Fibroblast of the aortic adventitia (primary cell): ENCODE results near the gene SPNS2. TPM values are rescaled to one million over a fixed set of nuclear protein-coding genes. Genes with fewer than 3 reads are reported as not detected.
A peak's percentile ranks its signal among the peaks of the same experiment; 100 is the strongest.

Experiments
- DNase-seq: peaks from one replicate; pipeline ENCODE4 v3.0.0-alpha.2; 2010; ENCODE audit warnings: low read depth
- H3K4me3 ChIP-seq: 2 replicates; pipeline ENCODE4 v1.5.1; 2011; ENCODE audit warnings: low read depth, mild to moderate bottlenecking, control low read depth, low read length, moderate library complexity
- total RNA-seq: library from RNA; depleted of rRNA; stranded (reverse); fragments of >200 nt; gene quantifications from 2 replicates; pipeline ENCODE4 v1.2.3, GENCODE V29; 2012; ENCODE audit warnings: low replicate concordance
- TF ChIP-seq, protein P1 (sequence below): IDR thresholded peaks from 2 replicates; pipeline ENCODE4 v1.5.1; 2011; ENCODE audit warnings: mild to moderate bottlenecking, low read length, control low read depth, inconsistent platforms; ENCODE audit not compliant: insufficient read depth

The SPNS2 gene
- total RNA-seq, 1 donor = 0.27 TPM

DNA sequence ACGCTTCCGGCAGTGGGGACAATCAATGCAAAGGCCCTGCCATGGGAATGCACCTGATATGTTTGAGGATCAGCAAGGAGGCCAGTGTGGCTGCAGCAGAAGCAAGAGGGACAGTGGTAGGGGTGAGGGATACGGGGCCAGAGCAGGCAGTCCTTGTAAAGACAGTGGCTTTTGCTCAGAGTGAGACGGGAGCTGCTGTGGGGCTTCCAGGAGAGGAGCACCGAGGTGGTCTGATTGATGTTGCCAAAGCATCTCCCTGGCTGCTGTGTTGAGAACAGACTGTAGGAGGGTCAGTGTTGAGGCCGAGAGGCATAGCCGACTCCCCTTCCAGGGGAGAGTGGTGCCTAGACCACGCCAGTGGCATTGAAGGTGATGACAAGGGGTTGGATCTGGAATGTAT is 11.4 kb upstream of the SPNS2 start:
- no peak for DNase-seq
- TF ChIP-seq, protein P1, sequence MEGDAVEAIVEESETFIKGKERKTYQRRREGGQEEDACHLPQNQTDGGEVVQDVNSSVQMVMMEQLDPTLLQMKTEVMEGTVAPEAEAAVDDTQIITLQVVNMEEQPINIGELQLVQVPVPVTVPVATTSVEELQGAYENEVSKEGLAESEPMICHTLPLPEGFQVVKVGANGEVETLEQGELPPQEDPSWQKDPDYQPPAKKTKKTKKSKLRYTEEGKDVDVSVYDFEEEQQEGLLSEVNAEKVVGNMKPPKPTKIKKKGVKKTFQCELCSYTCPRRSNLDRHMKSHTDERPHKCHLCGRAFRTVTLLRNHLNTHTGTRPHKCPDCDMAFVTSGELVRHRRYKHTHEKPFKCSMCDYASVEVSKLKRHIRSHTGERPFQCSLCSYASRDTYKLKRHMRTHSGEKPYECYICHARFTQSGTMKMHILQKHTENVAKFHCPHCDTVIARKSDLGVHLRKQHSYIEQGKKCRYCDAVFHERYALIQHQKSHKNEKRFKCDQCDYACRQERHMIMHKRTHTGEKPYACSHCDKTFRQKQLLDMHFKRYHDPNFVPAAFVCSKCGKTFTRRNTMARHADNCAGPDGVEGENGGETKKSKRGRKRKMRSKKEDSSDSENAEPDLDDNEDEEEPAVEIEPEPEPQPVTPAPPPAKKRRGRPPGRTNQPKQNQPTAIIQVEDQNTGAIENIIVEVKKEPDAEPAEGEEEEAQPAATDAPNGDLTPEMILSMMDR = no peak
- H3K4me3 ChIP-seq = no peak overlapping the region

DNA sequence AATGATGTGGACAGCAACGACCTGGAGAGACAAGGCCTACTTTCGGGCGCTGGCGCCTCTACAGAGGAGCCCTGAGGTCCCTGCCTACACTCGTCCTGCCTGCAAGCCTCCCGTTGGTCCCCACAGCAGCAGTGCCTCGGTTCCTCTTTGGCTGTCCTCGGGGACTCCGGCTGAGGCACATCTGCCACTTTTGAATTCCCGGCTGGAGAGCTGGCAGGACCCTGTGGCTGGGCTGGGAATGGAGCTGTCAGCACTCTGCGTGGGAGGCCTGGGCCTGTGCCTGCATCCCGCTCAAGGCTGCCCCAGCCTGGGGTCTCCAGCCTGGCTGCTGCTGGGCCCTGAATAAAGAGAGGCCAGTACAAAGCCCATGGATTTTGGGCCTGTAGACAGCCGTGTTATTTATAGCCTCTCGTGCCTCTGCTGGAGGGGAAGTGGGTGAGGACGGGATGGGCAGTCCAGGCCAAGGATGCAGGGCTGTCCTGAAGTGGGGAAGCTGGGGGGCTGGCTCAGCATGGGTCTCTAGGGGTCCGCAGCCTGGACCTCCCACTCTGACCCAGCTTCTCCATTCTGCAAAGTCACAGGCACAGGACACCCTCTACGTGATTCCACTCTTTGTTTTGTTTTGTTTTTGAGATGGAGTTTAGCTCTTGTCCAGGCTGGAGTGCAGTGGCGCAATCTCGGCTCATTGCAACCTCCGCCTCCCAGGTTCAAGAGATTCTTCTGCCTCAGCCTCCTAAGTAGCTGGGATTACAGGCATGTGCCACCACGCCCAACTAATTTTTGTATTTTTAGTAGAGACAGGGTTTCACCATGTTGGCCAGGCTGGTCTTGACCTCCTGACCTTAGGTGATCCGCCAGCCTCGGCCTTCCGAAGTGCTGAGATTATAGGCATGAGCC is 10.6 kb upstream of the SPNS2 start:
- no peak overlapping the region for H3K4me3 ChIP-seq
- DNase-seq = no peak
- TF ChIP-seq, protein P1 = no peak

DNA sequence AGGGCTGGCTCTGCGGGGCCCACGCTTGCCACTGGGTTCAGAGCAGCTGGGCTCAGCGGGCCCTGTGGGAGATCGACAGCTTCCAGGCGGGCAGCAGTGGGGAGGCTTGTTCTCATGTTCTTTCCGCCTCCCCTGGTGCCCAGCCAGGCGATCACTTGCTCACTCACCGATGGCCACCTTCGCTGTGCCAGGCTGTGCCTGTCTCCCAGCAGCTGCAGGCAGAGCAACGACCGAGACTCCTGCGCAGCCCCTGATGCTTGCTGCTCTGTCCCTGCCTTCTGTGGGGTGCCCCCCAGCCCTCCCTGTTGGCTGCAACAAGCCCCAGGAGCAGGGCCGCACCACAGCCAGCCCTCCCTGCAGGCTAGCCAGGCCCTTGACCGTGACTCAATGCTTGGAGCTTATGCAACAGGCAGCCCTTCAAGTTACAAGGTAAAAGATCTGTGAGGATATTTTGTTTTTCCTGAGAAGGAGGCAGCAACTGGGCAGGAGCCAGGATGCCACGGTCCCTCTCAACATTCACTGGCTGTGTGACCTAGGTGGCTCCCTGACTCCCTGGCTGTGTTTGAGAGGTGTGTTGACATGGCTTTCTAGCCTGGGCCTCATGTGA is 9.6 kb upstream of the SPNS2 start:
- TF ChIP-seq, protein P1 = no peak
- no peak for DNase-seq
- H3K4me3 ChIP-seq = no peak overlapping the region

DNA sequence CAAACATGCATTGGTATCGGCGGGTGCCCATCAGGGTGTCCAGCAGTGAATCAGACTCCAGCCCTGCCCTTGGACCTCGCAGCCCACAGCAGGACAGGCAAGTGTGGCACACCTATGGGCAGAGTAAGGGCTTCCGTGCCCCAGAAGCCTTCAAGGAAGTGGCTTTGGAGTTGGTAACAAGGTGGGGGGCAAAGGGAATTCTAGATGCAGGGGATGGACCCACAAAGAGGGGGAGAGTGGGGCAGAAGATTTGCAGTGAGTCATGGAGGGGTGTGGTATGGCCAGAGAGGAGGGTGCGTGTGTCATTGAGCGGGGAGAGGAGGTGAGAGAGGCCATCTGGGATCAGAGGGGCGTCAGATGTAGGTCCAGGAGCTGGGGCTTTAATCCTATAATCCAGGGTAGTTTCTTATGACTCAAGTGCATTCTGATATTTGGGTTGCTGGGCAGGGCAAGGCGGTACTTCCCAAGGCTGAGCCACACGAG is 8.5 kb upstream of the SPNS2 start:
- no peak overlapping the region for H3K4me3 ChIP-seq
- DNase-seq = no peak
- TF ChIP-seq, protein P1 = no peak

DNA sequence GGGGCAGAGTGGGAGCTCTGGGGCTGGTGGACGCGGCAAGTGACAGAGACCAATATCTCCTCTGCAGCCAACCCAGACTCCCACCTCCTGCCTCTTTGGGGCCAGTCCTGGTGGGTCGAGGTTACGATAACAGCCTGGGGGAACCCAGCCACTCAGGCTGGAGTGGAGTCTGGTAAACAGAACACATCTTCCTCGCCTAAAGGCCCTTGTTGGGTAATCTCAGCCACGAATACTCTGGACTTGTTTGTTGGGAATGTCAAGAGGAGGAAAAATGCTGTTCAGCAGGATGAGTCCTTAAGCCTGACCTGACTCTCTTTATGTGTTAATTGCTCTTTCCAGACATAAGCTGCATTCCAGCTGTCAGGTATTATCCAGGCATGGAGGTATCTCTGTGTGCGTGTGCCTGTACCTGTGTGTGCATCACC is 8.0 kb upstream of the SPNS2 start:
- DNase-seq = no peak
- H3K4me3 ChIP-seq = no peak overlapping the region
- TF ChIP-seq, protein P1 = no peak

DNA sequence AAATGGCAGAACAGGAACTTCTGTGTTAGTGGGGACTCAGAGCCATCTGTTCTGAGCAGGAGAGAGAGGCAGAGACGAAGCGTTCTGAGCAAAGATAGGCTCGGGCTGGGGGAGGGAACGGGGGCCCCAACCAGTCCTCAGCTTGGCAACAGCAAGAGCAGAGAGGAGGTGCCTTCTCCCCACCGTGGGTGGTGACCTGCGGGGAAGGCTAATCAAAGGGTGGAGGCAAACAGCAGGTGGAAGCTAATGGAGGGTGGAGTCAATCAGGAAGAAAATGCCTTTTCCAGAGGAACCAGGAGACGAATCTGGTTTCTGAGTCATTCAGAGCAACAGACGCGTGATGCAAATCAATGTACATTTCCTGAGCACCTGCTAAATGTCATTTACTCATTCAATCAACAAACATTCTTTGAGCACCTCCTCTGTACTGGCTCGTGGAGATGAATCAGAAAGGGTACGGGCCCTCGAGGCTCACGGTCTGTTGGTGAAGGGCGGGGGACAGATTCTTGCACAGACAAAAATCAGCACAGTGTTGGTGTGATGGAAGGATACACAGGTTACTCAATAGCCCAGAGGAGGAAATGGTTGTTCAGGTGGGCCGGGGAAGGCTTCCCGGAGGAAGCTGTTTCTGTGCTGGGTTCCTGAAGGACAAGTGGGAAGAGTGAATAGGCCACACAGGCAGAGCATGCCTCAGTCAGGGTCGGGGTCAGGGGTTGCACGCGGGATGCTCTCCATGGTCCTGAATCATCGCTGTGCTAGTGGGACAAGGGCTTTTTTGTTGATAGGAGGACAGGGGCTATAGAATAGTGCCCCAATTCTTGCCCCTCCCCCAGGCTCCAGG is 5.7 kb upstream of the SPNS2 start:
- TF ChIP-seq, protein P1 = no peak
- DNase-seq = peak; percentile 16

More for the DNA sequence above, 5.7 kb upstream of the SPNS2 start:
- no peak overlapping the region for H3K4me3 ChIP-seq
